ENCODE measurements around the gene TTN.

DNA sequence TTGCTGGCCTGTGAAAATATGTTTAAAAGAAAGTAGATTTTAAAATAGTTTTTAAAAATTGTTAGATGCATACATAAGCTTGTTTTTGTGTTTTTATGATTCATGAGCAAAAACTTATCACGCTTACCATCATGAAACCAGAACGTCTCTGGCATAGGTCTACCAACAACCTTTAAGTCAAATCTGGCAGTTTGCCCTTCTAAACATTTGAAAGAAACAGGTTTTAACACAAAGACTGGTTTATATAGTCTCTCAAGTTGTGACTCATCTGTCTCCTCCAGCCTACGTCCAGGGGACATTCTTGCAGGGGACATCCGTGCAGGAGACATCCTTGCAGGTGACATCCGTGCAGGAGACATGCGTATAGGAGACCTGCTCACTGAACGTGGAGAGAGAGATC, 29.6 kb downstream of the TTN start:
- TF ChIP-seq, protein P1, sequence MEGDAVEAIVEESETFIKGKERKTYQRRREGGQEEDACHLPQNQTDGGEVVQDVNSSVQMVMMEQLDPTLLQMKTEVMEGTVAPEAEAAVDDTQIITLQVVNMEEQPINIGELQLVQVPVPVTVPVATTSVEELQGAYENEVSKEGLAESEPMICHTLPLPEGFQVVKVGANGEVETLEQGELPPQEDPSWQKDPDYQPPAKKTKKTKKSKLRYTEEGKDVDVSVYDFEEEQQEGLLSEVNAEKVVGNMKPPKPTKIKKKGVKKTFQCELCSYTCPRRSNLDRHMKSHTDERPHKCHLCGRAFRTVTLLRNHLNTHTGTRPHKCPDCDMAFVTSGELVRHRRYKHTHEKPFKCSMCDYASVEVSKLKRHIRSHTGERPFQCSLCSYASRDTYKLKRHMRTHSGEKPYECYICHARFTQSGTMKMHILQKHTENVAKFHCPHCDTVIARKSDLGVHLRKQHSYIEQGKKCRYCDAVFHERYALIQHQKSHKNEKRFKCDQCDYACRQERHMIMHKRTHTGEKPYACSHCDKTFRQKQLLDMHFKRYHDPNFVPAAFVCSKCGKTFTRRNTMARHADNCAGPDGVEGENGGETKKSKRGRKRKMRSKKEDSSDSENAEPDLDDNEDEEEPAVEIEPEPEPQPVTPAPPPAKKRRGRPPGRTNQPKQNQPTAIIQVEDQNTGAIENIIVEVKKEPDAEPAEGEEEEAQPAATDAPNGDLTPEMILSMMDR (conservative IDR thresholded peaks at IDR 0.05; ENCODE audit: low read depth in 2 of 2) = no peak
- TF ChIP-seq EZH2 (IDR thresholded peaks at IDR 0.05; ENCODE audit: low read depth, unreplicated experiment) = no peak
- TF ChIP-seq, protein P2, sequence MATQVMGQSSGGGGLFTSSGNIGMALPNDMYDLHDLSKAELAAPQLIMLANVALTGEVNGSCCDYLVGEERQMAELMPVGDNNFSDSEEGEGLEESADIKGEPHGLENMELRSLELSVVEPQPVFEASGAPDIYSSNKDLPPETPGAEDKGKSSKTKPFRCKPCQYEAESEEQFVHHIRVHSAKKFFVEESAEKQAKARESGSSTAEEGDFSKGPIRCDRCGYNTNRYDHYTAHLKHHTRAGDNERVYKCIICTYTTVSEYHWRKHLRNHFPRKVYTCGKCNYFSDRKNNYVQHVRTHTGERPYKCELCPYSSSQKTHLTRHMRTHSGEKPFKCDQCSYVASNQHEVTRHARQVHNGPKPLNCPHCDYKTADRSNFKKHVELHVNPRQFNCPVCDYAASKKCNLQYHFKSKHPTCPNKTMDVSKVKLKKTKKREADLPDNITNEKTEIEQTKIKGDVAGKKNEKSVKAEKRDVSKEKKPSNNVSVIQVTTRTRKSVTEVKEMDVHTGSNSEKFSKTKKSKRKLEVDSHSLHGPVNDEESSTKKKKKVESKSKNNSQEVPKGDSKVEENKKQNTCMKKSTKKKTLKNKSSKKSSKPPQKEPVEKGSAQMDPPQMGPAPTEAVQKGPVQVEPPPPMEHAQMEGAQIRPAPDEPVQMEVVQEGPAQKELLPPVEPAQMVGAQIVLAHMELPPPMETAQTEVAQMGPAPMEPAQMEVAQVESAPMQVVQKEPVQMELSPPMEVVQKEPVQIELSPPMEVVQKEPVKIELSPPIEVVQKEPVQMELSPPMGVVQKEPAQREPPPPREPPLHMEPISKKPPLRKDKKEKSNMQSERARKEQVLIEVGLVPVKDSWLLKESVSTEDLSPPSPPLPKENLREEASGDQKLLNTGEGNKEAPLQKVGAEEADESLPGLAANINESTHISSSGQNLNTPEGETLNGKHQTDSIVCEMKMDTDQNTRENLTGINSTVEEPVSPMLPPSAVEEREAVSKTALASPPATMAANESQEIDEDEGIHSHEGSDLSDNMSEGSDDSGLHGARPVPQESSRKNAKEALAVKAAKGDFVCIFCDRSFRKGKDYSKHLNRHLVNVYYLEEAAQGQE (IDR thresholded peaks at IDR 0.05; ENCODE audit: unreplicated experiment) = no peak
- no peak for TF ChIP-seq POLR2AphosphoS5 (IDR thresholded peaks at IDR 0.05; ENCODE audit: low read depth)
- TF ChIP-seq EZH2phosphoT487 (IDR thresholded peaks at IDR 0.05; ENCODE audit: unreplicated experiment) = no peak
- TF ChIP-seq NANOG (IDR thresholded peaks at IDR 0.05; ENCODE audit: borderline replicate concordance) = no peak
